Stimulated activated CD8-positive, alpha-beta memory T cell treated with anti-CD3 and anti-CD28 coated beads, Interleukin-12 subunit alpha, Interleukin-12 subunit beta, amount 100 ng/mL, for 24 hours (primary cell): ENCODE data around the gene FXYD5.
"Not testable (repeated sequence)": the region's sequence is repeated elsewhere in the genome, so short reads cannot be mapped to it uniquely, and the experiment has no call there.

Source experiments
- DNase-seq: peaks from one replicate; pipeline ENCODE4 v3.0.0-alpha.2; 2020; ENCODE audit errors: extremely low read depth

Gene FXYD5

GRCh38 chr19:35136977-35137702 lies 17.4 kb upstream of the FXYD5 start:
- DNase-seq = no peak

- DNase-seq = no peak
These were observed 16.1 kb upstream of the FXYD5 start, which contains the start of gene FXYD1 for GRCh38 chr19:35138305-35138892. TSS of gene FXYD1 (plus strand) at chr19:35138824. CDS start at chr19:35140080, 1,256 bp downstream.

- DNase-seq = no peak
These were observed 14.2 kb upstream of the FXYD5 start for GRCh38 chr19:35140207-35140961.

- peak; percentile 89 for DNase-seq
These were observed 13.3 kb upstream of the FXYD5 start for GRCh38 chr19:35140962-35141836.

GRCh38 chr19:35141837-35142605 lies 12.5 kb upstream of the FXYD5 start:
- DNase-seq = no peak

- no peak for DNase-seq
These were observed 11.8 kb upstream of the FXYD5 start for GRCh38 chr19:35142606-35143230.

GRCh38 chr19:35143231-35143715 lies 11.3 kb upstream of the FXYD5 start, which contains the start of gene FXYD7:
TSS of gene FXYD7 (plus strand) at chr19:35143255. CDS start at chr19:35143334, 79 bp downstream.
- DNase-seq = no peak

- no peak for DNase-seq
These were observed 10.7 kb upstream of the FXYD5 start for GRCh38 chr19:35143818-35144217.

- DNase-seq = no peak
These were observed 10.3 kb upstream of the FXYD5 start for GRCh38 chr19:35144259-35144599.

GRCh38 chr19:35144600-35145436 lies 9.7 kb upstream of the FXYD5 start:
- no peak for DNase-seq

GRCh38 chr19:35146746-35147459 lies 7.6 kb upstream of the FXYD5 start:
- DNase-seq = no peak

- DNase-seq = no peak
These were observed 5.1 kb upstream of the FXYD5 start for GRCh38 chr19:35149463-35149862.

GRCh38 chr19:35150445-35150844 lies 4.1 kb upstream of the FXYD5 start:
- DNase-seq = no peak

- DNase-seq = no peak
These were observed 3.1 kb upstream of the FXYD5 start for GRCh38 chr19:35151273-35152065.

GRCh38 chr19:35153129-35153522 lies 1.4 kb upstream of the FXYD5 start:
- not testable (repeated sequence) for DNase-seq

GRCh38 chr19:35153701-35154524 lies 622 bp upstream of the FXYD5 start:
- DNase-seq = peak; percentile 59

GRCh38 chr19:35155441-35155840 lies 906 bp downstream of the FXYD5 start:
- no peak for DNase-seq
